GM23338 (cell line): ENCODE results near the gene NRAS.

Source experiments
- CREB1 ChIP-seq: fragments of 250-450 bp; sonication (Bioruptor Pico); IDR thresholded peaks from 2 replicates; pipeline ENCODE4 v1.5.0; 2020; ENCODE audit warnings: low read depth, mild to moderate bottlenecking, moderate library complexity
- CTCF ChIP-seq, 2 experiments: fragments of 200-600 bp in 1 of 2; sonication (generic) in 1 of 2; conservative IDR thresholded peaks; 2 replicates each; pipeline versions ENCODE4 v1.5.1 to v1.6.1; 2016 to 2017; ENCODE audit warnings: antibody characterized with exemption in 2 of 2, low read depth in 2 of 2, mild to moderate bottlenecking in 2 of 2, moderate library complexity in 1 of 2
- EZH2phosphoT487 ChIP-seq: fragments of 200-600 bp; sonication (generic); IDR thresholded peaks from one replicate; pipeline ENCODE4 v1.8.1; 2018; ENCODE audit warnings: antibody characterized with exemption; ENCODE audit not compliant: unreplicated experiment

- TF ChIP-seq CTCF (conservative IDR thresholded peaks at IDR 0.05; ENCODE audit: low read depth in 2 of 2) = no peak
- no peak for TF ChIP-seq EZH2phosphoT487
- TF ChIP-seq CREB1 (CRISPR knock-in tag) = no peak
Measured at GRCh38 chr1:114676115-114676514, 40.5 kb downstream of the NRAS start.
